Trophoblast cell (in vitro differentiated cells and primary cell): ENCODE results near the gene FLNC.

ENCODE experiments used
- DNase-seq, 2 donors: peaks; one replicate each; pipeline ENCODE4 v3.0.0-alpha.2; 2016
- H2AFZ ChIP-seq: 2 replicates; pipeline ENCODE4 v1.6.1; 2013; ENCODE audit warnings: low read length, moderate library complexity, mild to moderate bottlenecking; ENCODE audit not compliant: insufficient read depth, poor library complexity
- H2AK5ac ChIP-seq: 2 replicates; pipeline ENCODE4 v1.6.1; 2013; ENCODE audit warnings: mild to moderate bottlenecking, low read length
- H2BK120ac ChIP-seq: 2 replicates; pipeline ENCODE4 v1.6.1; 2013; ENCODE audit warnings: low read length, mild to moderate bottlenecking, moderate library complexity; ENCODE audit not compliant: insufficient read depth, poor library complexity
- H2BK12ac ChIP-seq: 2 replicates; pipeline ENCODE4 v1.6.1; 2013; ENCODE audit warnings: mild to moderate bottlenecking, low read length, moderate library complexity
- H2BK5ac ChIP-seq: 2 replicates; pipeline ENCODE4 v1.6.1; 2013; ENCODE audit warnings: low read length, low read depth, moderate library complexity, mild to moderate bottlenecking; ENCODE audit not compliant: poor library complexity
- H3K14ac ChIP-seq: 2 replicates; pipeline ENCODE4 v1.6.1; 2013; ENCODE audit warnings: mild to moderate bottlenecking, low read length
- H3K18ac ChIP-seq: 2 replicates; pipeline ENCODE4 v1.6.1; 2013; ENCODE audit warnings: mild to moderate bottlenecking, low read length
- H3K23ac ChIP-seq: 2 replicates; pipeline ENCODE4 v1.6.1; 2013; ENCODE audit warnings: low read length
- H3K27ac ChIP-seq: 2 replicates; pipeline ENCODE4 v1.5.1; 2013; ENCODE audit warnings: low read depth, mild to moderate bottlenecking, inconsistent platforms, low read length, moderate library complexity
- H3K27me3 ChIP-seq: 2 replicates; pipeline ENCODE4 v1.6.1; 2013; ENCODE audit warnings: inconsistent platforms, mild to moderate bottlenecking, low read length, moderate library complexity; ENCODE audit not compliant: insufficient read depth
- H3K36me3 ChIP-seq, 2 experiments: 1 replicate in 1 of 2; 2 replicates in 1 of 2; pipeline ENCODE4 v1.6.1; 2013; ENCODE audit warnings: low read length in 2 of 2, mild to moderate bottlenecking in 2 of 2, moderate library complexity in 1 of 2; ENCODE audit not compliant: insufficient read depth in 2 of 2, control insufficient read depth in 1 of 2
- H3K4ac ChIP-seq: 2 replicates; pipeline ENCODE4 v1.6.1; 2013; ENCODE audit warnings: low read depth, mild to moderate bottlenecking, low read length, moderate library complexity
- H3K4me1 ChIP-seq, 2 experiments: 1 replicate in 1 of 2; 2 replicates in 1 of 2; pipeline ENCODE4 v1.6.1; 2013; ENCODE audit warnings: low read length in 2 of 2, mild to moderate bottlenecking in 2 of 2, moderate library complexity in 1 of 2; ENCODE audit not compliant: insufficient read depth in 2 of 2, control insufficient read depth in 1 of 2
- H3K4me2 ChIP-seq: 2 replicates; pipeline ENCODE4 v1.6.1; 2013; ENCODE audit warnings: inconsistent platforms, mild to moderate bottlenecking, low read length, moderate library complexity
- H3K4me3 ChIP-seq: 2 replicates; pipeline ENCODE4 v1.5.1; 2013; ENCODE audit warnings: mild to moderate bottlenecking, low read depth, low read length, inconsistent platforms
- H3K79me1 ChIP-seq: one replicate; pipeline ENCODE4 v1.6.1; 2013; ENCODE audit warnings: low read length
- H3K79me2 ChIP-seq: 2 replicates; pipeline ENCODE4 v1.6.1; 2013; ENCODE audit warnings: low read length, mild to moderate bottlenecking; ENCODE audit not compliant: control insufficient read depth, insufficient read depth, poor library complexity
- H3K9ac ChIP-seq: 2 replicates; pipeline ENCODE4 v1.6.1; 2013; ENCODE audit warnings: mild to moderate bottlenecking, low read length
- H3K9me3 ChIP-seq: 2 replicates; pipeline ENCODE4 v1.6.1; 2013; ENCODE audit warnings: low read depth, mild to moderate bottlenecking, control low read depth, inconsistent platforms, low read length; ENCODE audit not compliant: insufficient read depth
- H4K12ac ChIP-seq: 2 replicates; pipeline ENCODE4 v1.6.1; 2013; ENCODE audit warnings: low read depth, mild to moderate bottlenecking, low read length, moderate library complexity
- H4K8ac ChIP-seq: 2 replicates; pipeline ENCODE4 v1.6.1; 2013; ENCODE audit warnings: low read depth, mild to moderate bottlenecking, low read length, moderate library complexity
- H4K91ac ChIP-seq: one replicate; pipeline ENCODE4 v1.6.1; 2013; ENCODE audit warnings: low read depth, mild to moderate bottlenecking, low read length, moderate library complexity
- WGBS: extraction: QIAGEN DNeasy Blood & Tissue Kit; methylation state at CpG from one replicate; pipeline ENCODE4 v1.1.7; 2013; ENCODE audit warnings: missing lambda C conversion rate; ENCODE audit not compliant: insufficient read length, insufficient coverage; ENCODE audit errors: extremely low coverage; 5-methylcytosine and 5-hydroxymethylcytosine counted together

The FLNC gene

GRCh38 chr7:128849804-128850490 is 19.7 kb downstream of the FLNC start:
- no peak for DNase-seq
- Histone ChIP-seq H3K27me3 (no peaks in the 10 kb centered on the region), H3K18ac (no peak overlapping the region), H2AK5ac (no peak overlapping the region), H2BK5ac (no peak overlapping the region), H2BK12ac (no peak overlapping the region), H3K4me3 (no peak overlapping the region), H2AFZ (no peak overlapping the region), H3K27ac (no peak overlapping the region), H3K4me2 (no peak overlapping the region), H4K8ac (no peak overlapping the region), H3K9ac (no peak overlapping the region), H3K23ac (no peak overlapping the region), H3K4ac (no peak overlapping the region), H3K79me2 (no peaks in the 10 kb centered on the region), H4K12ac (no peak overlapping the region), H3K36me3 (peaks cover 96 to 97% of the 10 kb centered on the region in 2 experiments), H3K9me3 (no peaks in the 10 kb centered on the region), H4K91ac (no peak overlapping the region), H3K4me1 (no peaks in the 10 kb centered on the region), H2BK120ac (no peak overlapping the region), H3K14ac (no peak overlapping the region), H3K79me1 (no peaks in the 10 kb centered on the region)
- no CpG with 5 or more reads among the region's 18 CpGs for WGBS

GRCh38 chr7:128852537-128853254 is 22.5 kb downstream of the FLNC start:
- Histone ChIP-seq H3K27me3 (no peaks in the 10 kb centered on the region), H4K12ac (no peak overlapping the region), H2AK5ac (no peak overlapping the region), H4K8ac (no peak overlapping the region), H3K4me3 (no peak overlapping the region), H2BK5ac (no peak overlapping the region), H3K9me3 (no peaks in the 10 kb centered on the region), H3K23ac (no peak overlapping the region), H2BK120ac (no peak overlapping the region), H3K14ac (no peak overlapping the region), H3K79me1 (no peaks in the 10 kb centered on the region), H3K4me1 (no peaks in the 10 kb centered on the region), H3K79me2 (no peaks in the 10 kb centered on the region), H2AFZ (no peak overlapping the region), H3K27ac (no peak overlapping the region), H3K4me2 (no peak overlapping the region), H3K4ac (no peak overlapping the region), H2BK12ac (no peak overlapping the region), H4K91ac (no peak overlapping the region), H3K9ac (no peak overlapping the region), H3K18ac (no peak overlapping the region), H3K36me3 (peaks cover 93 to 96% of the 10 kb centered on the region in 2 experiments)
- no peak for DNase-seq
- WGBS = no CpG with 5 or more reads among the region's 28 CpGs

- H4K8ac ChIP-seq = no peak overlapping the region
- H3K9me3 ChIP-seq = no peaks in the 10 kb centered on the region
- no peak overlapping the region for H2BK12ac ChIP-seq
- peaks cover 91 to 92% of the 10 kb centered on the region in 2 experiments for H3K36me3 ChIP-seq
- no peak overlapping the region for H3K4me2 ChIP-seq
- no peak overlapping the region for H3K18ac ChIP-seq
- no peak overlapping the region for H4K12ac ChIP-seq
- H2BK120ac ChIP-seq = no peak overlapping the region
- DNase-seq = no peak
- H3K27me3 ChIP-seq = no peaks in the 10 kb centered on the region
- H3K4me1 ChIP-seq = no peaks in the 10 kb centered on the region
- no peak overlapping the region for H2BK5ac ChIP-seq
- no CpG with 5 or more reads among the region's 23 CpGs for WGBS
- H3K79me1 ChIP-seq = no peaks in the 10 kb centered on the region
- H3K27ac ChIP-seq = no peak overlapping the region
- no peak overlapping the region for H2AFZ ChIP-seq
- H3K14ac ChIP-seq = no peak overlapping the region
- H3K23ac ChIP-seq = no peak overlapping the region
- no peak overlapping the region for H3K4ac ChIP-seq
- no peak overlapping the region for H3K4me3 ChIP-seq
- no peak overlapping the region for H4K91ac ChIP-seq
- no peak overlapping the region for H2AK5ac ChIP-seq
- no peaks in the 10 kb centered on the region for H3K79me2 ChIP-seq
- no peak overlapping the region for H3K9ac ChIP-seq
These were observed 23.6 kb downstream of the FLNC start for GRCh38 chr7:128853799-128854198.

GRCh38 chr7:128854396-128854795 is 24.2 kb downstream of the FLNC start:
- H3K4ac ChIP-seq = no peak overlapping the region
- no peak overlapping the region for H3K18ac ChIP-seq
- H3K9me3 ChIP-seq = no peaks in the 10 kb centered on the region
- H2BK120ac ChIP-seq = no peak overlapping the region
- no peak overlapping the region for H4K91ac ChIP-seq
- H4K8ac ChIP-seq = no peak overlapping the region
- no peaks in the 10 kb centered on the region for H3K79me2 ChIP-seq
- no peak overlapping the region for H3K4me3 ChIP-seq
- DNase-seq = no peak
- no peak overlapping the region for H2AK5ac ChIP-seq
- no peak overlapping the region for H3K27ac ChIP-seq
- H3K79me1 ChIP-seq = no peaks in the 10 kb centered on the region
- no peaks in the 10 kb centered on the region for H3K4me1 ChIP-seq
- H3K23ac ChIP-seq = no peak overlapping the region
- peaks cover 90% of the 10 kb centered on the region in 2 experiments for H3K36me3 ChIP-seq
- H3K27me3 ChIP-seq = no peaks in the 10 kb centered on the region
- no peak overlapping the region for H2AFZ ChIP-seq
- H3K14ac ChIP-seq = no peak overlapping the region
- no peak overlapping the region for H3K4me2 ChIP-seq
- no CpG with 5 or more reads among the region's 21 CpGs for WGBS
- no peak overlapping the region for H4K12ac ChIP-seq
- no peak overlapping the region for H2BK5ac ChIP-seq
- no peak overlapping the region for H2BK12ac ChIP-seq
- H3K9ac ChIP-seq = no peak overlapping the region
